Keratinocyte (primary cell): ENCODE measurements around the gene SFT2D1. TPM values are rescaled to one million over a fixed set of nuclear protein-coding genes. Genes with fewer than 3 reads are reported as not detected.
A peak's percentile ranks its signal among the peaks of the same experiment; 100 is the strongest.

Source experiments
- DNase-seq: peaks from one replicate; pipeline ENCODE4 v3.0.0-alpha.2; 2011; ENCODE audit warnings: low read depth, missing footprints, low spot score
- FAIRE-seq: peaks from 2 replicates; lab custom pipeline; 2011; peaks lifted over from hg19 to GRCh38; lab: Jason Lieb, UNC
- H2AFZ ChIP-seq: 2 replicates; pipeline ENCODE4 v1.6.0; 2012; ENCODE audit warnings: low read length, control low read depth, inconsistent platforms; ENCODE audit not compliant: control insufficient read depth
- H3K27ac ChIP-seq: 2 replicates; pipeline ENCODE4 v1.5.1; 2011; ENCODE audit warnings: low read length; ENCODE audit not compliant: control insufficient read depth, insufficient read depth
- H3K27me3 ChIP-seq: 3 replicates; pipeline ENCODE4 v1.6.0; 2011; ENCODE audit warnings: low read length; ENCODE audit not compliant: control insufficient read depth, insufficient read depth; ENCODE audit errors: extremely low read depth
- H3K36me3 ChIP-seq, 2 experiments: 2 replicates in 1 of 2; 3 replicates in 1 of 2; pipeline ENCODE4 v1.5.1; 2011; ENCODE audit warnings: low read length in 2 of 2, mild to moderate bottlenecking in 1 of 2; ENCODE audit not compliant: control insufficient read depth in 2 of 2, insufficient read depth in 2 of 2; ENCODE audit errors: extremely low read depth in 1 of 2
- H3K4me1 ChIP-seq: 3 replicates; pipeline ENCODE4 v1.5.1; 2011; ENCODE audit warnings: low read length; ENCODE audit not compliant: control insufficient read depth, insufficient read depth; ENCODE audit errors: extremely low read depth
- H3K4me2 ChIP-seq: 3 replicates; pipeline ENCODE4 v1.6.0; 2011; ENCODE audit warnings: low read depth, low read length; ENCODE audit not compliant: control insufficient read depth, insufficient read depth; ENCODE audit errors: extremely low read depth
- H3K4me3 ChIP-seq, 3 experiments: fragments of 200-600 bp in 1 of 3; sonication (generic) in 1 of 3; 2 replicates in 2 of 3; 3 replicates in 1 of 3; pipeline ENCODE4 v1.5.1; 2011 to 2016; ENCODE audit warnings: low read length in 3 of 3, mild to moderate bottlenecking in 3 of 3, control low read depth in 2 of 3, inconsistent platforms in 1 of 3, low read depth in 1 of 3, mixed read lengths in 1 of 3, mixed run types in 1 of 3, moderate library complexity in 1 of 3; ENCODE audit not compliant: control insufficient read depth in 2 of 3, insufficient read depth in 2 of 3; ENCODE audit errors: extremely low read depth in 1 of 3
- H3K79me2 ChIP-seq: 2 replicates; pipeline ENCODE4 v1.6.0; 2012; ENCODE audit warnings: low read length; ENCODE audit not compliant: control insufficient read depth, insufficient read depth
- H3K9ac ChIP-seq: 3 replicates; pipeline ENCODE4 v1.6.0; 2011; ENCODE audit warnings: low read length; ENCODE audit not compliant: control insufficient read depth, insufficient read depth; ENCODE audit errors: extremely low read depth
- H3K9me1 ChIP-seq: 3 replicates; pipeline ENCODE4 v1.6.0; 2011; ENCODE audit warnings: low read length; ENCODE audit not compliant: control insufficient read depth, insufficient read depth; ENCODE audit errors: extremely low read depth
- H3K9me3 ChIP-seq: 2 replicates; pipeline ENCODE4 v1.5.1; 2012; ENCODE audit warnings: low read depth, low read length; ENCODE audit not compliant: control insufficient read depth
- H4K20me1 ChIP-seq: 3 replicates; pipeline ENCODE4 v1.6.0; 2011; ENCODE audit warnings: low read length; ENCODE audit not compliant: control insufficient read depth, insufficient read depth; ENCODE audit errors: extremely low read depth
- EZH2 ChIP-seq: IDR thresholded peaks from one replicate; pipeline ENCODE4 v1.6.1; 2012; ENCODE audit warnings: inconsistent platforms, mild to moderate bottlenecking, low read length, moderate library complexity
- dilution Hi-C: fragments of 300-500 bp; cut with MboI; formaldehyde crosslinking; loops from one replicate; pipeline ENCODE4 v1.7.0; 2020; ENCODE audit warnings: low sequenced_read_pairs; ENCODE audit not compliant: extremely low pct_ligation_motif_present
- polyA plus RNA-seq, 5 experiments: library from polyadenylated mRNA; depleted of rRNA in 3 of 5; stranded (reverse) in 3 of 5; stranded (forward) in 1 of 5; unstranded in 1 of 5; fragments of >200 nt; gene quantifications; 1 replicate in 1 of 5; 2 replicates in 3 of 5; 3 replicates in 1 of 5; pipeline versions ENCODE4 v1.2.1 to v1.2.3, GENCODE V29; 2011 to 2012; ENCODE audit warnings: missing spikeins in 2 of 5, low read depth in 1 of 5, low replicate concordance in 1 of 5
- TF ChIP-seq, protein P1 (sequence below), 3 experiments: IDR thresholded peaks in 1 of 3; conservative IDR thresholded peaks in 1 of 3; optimal IDR thresholded peaks in 1 of 3; 2 replicates in 2 of 3; 3 replicates in 1 of 3; pipeline versions ENCODE3 to v1.5.1; 2011; ENCODE audit warnings: low read length in 3 of 3, mild to moderate bottlenecking in 3 of 3, moderate library complexity in 2 of 3, control low read depth in 1 of 3, inconsistent platforms in 1 of 3; ENCODE audit not compliant: insufficient read depth in 2 of 3; ENCODE audit errors: extremely low read depth in 1 of 3

SFT2D1 gene
- polyA plus RNA-seq, 1 donor (not counting 4 experiments of a cell fraction or from before 2014, with no cell fraction given) = 84.3 TPM

DNA sequence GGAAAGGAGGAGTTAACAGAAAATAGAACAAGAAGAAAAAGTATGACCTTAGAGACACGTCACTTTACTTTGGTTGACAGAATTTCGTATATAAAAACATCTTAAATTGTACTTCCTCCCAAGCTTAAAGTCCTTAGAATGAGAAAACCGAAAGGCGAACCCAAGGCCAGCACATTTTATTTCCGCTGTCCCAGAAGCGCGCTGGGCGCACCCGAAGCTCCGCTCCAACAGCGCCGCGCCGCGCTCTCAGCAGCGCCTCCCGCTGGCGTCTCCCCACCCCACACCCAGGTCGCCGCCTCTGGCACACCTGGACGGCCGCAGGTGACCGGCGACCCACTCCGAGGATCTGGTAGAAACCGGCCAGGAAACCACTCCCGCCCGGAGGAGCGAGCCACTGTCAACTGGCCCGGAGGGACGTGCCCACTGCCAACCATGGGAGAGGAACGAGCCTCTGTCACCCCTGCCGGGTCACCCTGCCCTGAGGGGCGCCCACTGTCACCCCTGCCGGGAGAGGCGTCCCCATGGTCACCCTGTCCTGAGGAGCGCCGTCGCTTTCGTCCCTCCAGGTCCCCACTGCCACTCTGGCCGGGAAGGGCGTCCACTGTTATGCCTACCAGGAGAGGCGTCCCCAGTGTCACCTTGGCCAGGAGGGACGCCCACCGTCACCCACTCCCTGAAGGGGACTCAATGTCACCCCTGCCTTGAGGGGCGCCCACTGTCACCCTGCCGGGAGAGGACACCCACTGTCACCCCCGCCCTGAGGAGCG, 39.6 kb upstream of the SFT2D1 start:
- DNase-seq = no peak
- no peak for FAIRE-seq
- TF ChIP-seq EZH2 = no peak
- TF ChIP-seq, protein P1, sequence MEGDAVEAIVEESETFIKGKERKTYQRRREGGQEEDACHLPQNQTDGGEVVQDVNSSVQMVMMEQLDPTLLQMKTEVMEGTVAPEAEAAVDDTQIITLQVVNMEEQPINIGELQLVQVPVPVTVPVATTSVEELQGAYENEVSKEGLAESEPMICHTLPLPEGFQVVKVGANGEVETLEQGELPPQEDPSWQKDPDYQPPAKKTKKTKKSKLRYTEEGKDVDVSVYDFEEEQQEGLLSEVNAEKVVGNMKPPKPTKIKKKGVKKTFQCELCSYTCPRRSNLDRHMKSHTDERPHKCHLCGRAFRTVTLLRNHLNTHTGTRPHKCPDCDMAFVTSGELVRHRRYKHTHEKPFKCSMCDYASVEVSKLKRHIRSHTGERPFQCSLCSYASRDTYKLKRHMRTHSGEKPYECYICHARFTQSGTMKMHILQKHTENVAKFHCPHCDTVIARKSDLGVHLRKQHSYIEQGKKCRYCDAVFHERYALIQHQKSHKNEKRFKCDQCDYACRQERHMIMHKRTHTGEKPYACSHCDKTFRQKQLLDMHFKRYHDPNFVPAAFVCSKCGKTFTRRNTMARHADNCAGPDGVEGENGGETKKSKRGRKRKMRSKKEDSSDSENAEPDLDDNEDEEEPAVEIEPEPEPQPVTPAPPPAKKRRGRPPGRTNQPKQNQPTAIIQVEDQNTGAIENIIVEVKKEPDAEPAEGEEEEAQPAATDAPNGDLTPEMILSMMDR (optimal IDR thresholded peaks at IDR 0.05 in 1 of 3, IDR thresholded peaks at IDR 0.05 in 1 of 3, conservative IDR thresholded peaks at IDR 0.05 in 1 of 3; ENCODE audit: extremely low read depth in 1 of 3, insufficient read depth in 2 of 3, low read length in 3 of 3) = peak; percentile 69 to 92 (median 91)
- peaks cover 4% of the 10 kb centered on the region for H3K79me2 ChIP-seq
- H4K20me1 ChIP-seq = no peaks in the 10 kb centered on the region
- H3K4me2 ChIP-seq = peak overlapping the region; percentile 68
- H2AFZ ChIP-seq = peak overlapping the region; percentile 64
- no peaks in the 10 kb centered on the region for H3K36me3 ChIP-seq
- H3K27ac ChIP-seq = peak overlapping the region; percentile 43
- H3K9ac ChIP-seq = peak overlapping the region; percentile 75
- no peaks in the 10 kb centered on the region for H3K27me3 ChIP-seq
- dilution Hi-C loops = no loop called here
- no peaks in the 10 kb centered on the region for H3K4me1 ChIP-seq
- H3K9me1 ChIP-seq = no peaks in the 10 kb centered on the region
- peak overlapping the region; percentile 60 to 84 (median 81) for H3K4me3 ChIP-seq
- no peaks in the 10 kb centered on the region for H3K9me3 ChIP-seq

DNA sequence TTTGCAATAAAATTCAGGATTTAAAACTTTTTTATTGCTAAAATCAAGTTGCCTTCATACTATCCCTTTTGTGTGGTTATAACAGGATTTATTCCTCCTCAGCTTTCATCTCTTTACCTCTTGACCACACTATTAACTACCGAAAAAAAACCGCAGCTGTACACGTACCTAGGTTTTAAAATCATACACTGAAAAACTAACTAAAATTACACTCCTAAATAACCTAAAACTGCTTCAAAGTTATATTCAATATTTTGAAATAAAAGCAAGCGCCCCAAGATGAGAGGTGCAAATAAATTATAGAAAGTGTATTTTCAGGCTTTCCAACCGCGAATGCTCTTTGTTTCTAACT, 39.0 kb upstream of the SFT2D1 start:
- Histone ChIP-seq H3K36me3 (no peaks in the 10 kb centered on the region), H3K9me3 (no peaks in the 10 kb centered on the region), H2AFZ (peak overlapping the region; percentile 64), H4K20me1 (no peaks in the 10 kb centered on the region), H3K27ac (peak overlapping the region; percentile 4), H3K4me2 (peak overlapping the region; percentile 68), H3K9me1 (no peaks in the 10 kb centered on the region), H3K27me3 (no peaks in the 10 kb centered on the region), H3K79me2 (peaks cover 4% of the 10 kb centered on the region), H3K9ac (peak overlapping the region; percentile 75), H3K4me1 (no peaks in the 10 kb centered on the region), H3K4me3 (peak overlapping the region; percentile 60 to 84 (median 81))
- DNase-seq (no peak), FAIRE-seq (no peak)
- dilution Hi-C loops = no loop called here
- TF ChIP-seq, protein P1 (optimal IDR thresholded peaks at IDR 0.05 in 1 of 3, IDR thresholded peaks at IDR 0.05 in 1 of 3, conservative IDR thresholded peaks at IDR 0.05 in 1 of 3; ENCODE audit: extremely low read depth in 1 of 3, insufficient read depth in 2 of 3, low read length in 3 of 3) = no peak
- TF ChIP-seq EZH2 = no peak
